NT2/D1 (cell line): ENCODE results near the gene RGS19.

Experiments
- YY1 ChIP-seq: IDR thresholded peaks from 2 replicates; pipeline ENCODE4 v1.6.1; 2011; ENCODE audit not compliant: insufficient read length, insufficient read depth
- ZNF274 ChIP-seq: IDR thresholded peaks from 2 replicates; pipeline ENCODE4 v1.6.1; 2011; ENCODE audit warnings: mild to moderate bottlenecking, low read depth, low read length

- TF ChIP-seq ZNF274 (no peak), YY1 (no peak)
These were observed 31.3 kb downstream of the RGS19 start for GRCh38 chr20:64047968-64048401.
